Caco-2 (cell line): ENCODE results near the gene PDK4. TPM values are rescaled to one million over a fixed set of nuclear protein-coding genes. Genes with fewer than 3 reads are reported as not detected.

Experiments used
- Bru-seq: library from RNA; stranded (reverse); fragments of 400-500 nt; gene quantifications from one replicate; lab custom pipeline; 2021; lab: Mats Ljungman, UMichigan
- BruChase-seq, 2 experiments: library from RNA; stranded (reverse); fragments of 400-500 nt; gene quantifications; one replicate each; lab custom pipeline; 2021; lab: Mats Ljungman, UMichigan
- BruUV-seq: library from RNA; stranded (reverse); fragments of 400-500 nt; replicated peaks from 2 replicates; lab custom pipeline; 2021; lab: Mats Ljungman, UMichigan
- CTCF ChIA-PET: fragments of 300-600 bp; sonication (Branson Sonifier 250); formaldehyde crosslinking; loops from one replicate; lab custom pipeline; 2022; ENCODE audit warnings: antibody characterized with exemption; lab: Charles Lee
- POLR2A ChIA-PET: fragments of 300-600 bp; sonication (Branson Sonifier 250); formaldehyde crosslinking; loops from one replicate; lab custom pipeline; 2022; ENCODE audit warnings: antibody characterized with exemption; lab: Charles Lee
- DNase-seq, 2 experiments: peaks; one replicate each; pipeline versions ENCODE4 v3.0.0 to v3.0.0-alpha.2; 2020 to 2022
- H3K27me3 ChIP-seq: replicated peaks from 2 replicates; pipeline ENCODE4 v1.6.0; 2011; ENCODE audit warnings: low read length; ENCODE audit not compliant: control insufficient read depth, insufficient read depth
- H3K36me3 ChIP-seq: 2 replicates; pipeline ENCODE4 v1.5.1; 2011; ENCODE audit warnings: low read length; ENCODE audit not compliant: control insufficient read depth, insufficient read depth
- H3K4me1 ChIP-seq: fragments of 250-450 bp; sonication (Bioruptor Pico); 2 replicates; pipeline ENCODE4 v1.5.1; 2020; ENCODE audit warnings: mild to moderate bottlenecking
- H3K4me3 ChIP-seq: 2 replicates; pipeline ENCODE4 v1.5.1; 2011; ENCODE audit warnings: low read depth, mild to moderate bottlenecking, control low read depth, low read length
- H3K9me3 ChIP-seq: fragments of 250-450 bp; sonication (Bioruptor Pico); 2 replicates; pipeline ENCODE4 v1.5.1; 2020; ENCODE audit warnings: mild to moderate bottlenecking, moderate library complexity
- H3K27ac Mint-ChIP-seq: one replicate; pipeline ENCODE4 v1.8.0; 2022; ENCODE audit warnings: mixed read lengths; ENCODE audit not compliant: unreplicated experiment
- H3K27me3 Mint-ChIP-seq: one replicate; pipeline ENCODE4 v1.8.0; 2022; ENCODE audit warnings: mixed read lengths; ENCODE audit not compliant: insufficient read depth, unreplicated experiment
- H3K36me3 Mint-ChIP-seq: one replicate; pipeline ENCODE4 v1.8.0; 2022; ENCODE audit warnings: mild to moderate bottlenecking, mixed read lengths; ENCODE audit not compliant: insufficient read depth, unreplicated experiment
- H3K4me1 Mint-ChIP-seq: one replicate; pipeline ENCODE4 v1.8.0; 2022; ENCODE audit warnings: low read depth, mixed read lengths; ENCODE audit not compliant: unreplicated experiment
- H3K4me3 Mint-ChIP-seq: one replicate; pipeline ENCODE4 v1.8.0; 2022; ENCODE audit warnings: mild to moderate bottlenecking, moderate library complexity, mixed read lengths; ENCODE audit not compliant: unreplicated experiment
- H3K9me3 Mint-ChIP-seq: one replicate; pipeline ENCODE4 v1.8.0; 2022; ENCODE audit warnings: mixed read lengths; ENCODE audit not compliant: unreplicated experiment
- CTCF ChIP-seq, 2 experiments: fragments of 200-600 bp in 1 of 2; IDR thresholded peaks; 1 replicate in 1 of 2; 2 replicates in 1 of 2; pipeline versions ENCODE4 v1.5.1 to v1.8.0; 2011 to 2022; ENCODE audit warnings: antibody characterized with exemption in 1 of 2, control low read depth in 1 of 2, inconsistent platforms in 1 of 2, low read depth in 1 of 2, low read length in 1 of 2, mild to moderate bottlenecking in 1 of 2, moderate library complexity in 1 of 2; ENCODE audit not compliant: insufficient read depth in 1 of 2, severe bottlenecking in 1 of 2, unreplicated experiment in 1 of 2
- intact Hi-C: fragments of 100-400 bp; cut with micrococcal nuclease; formaldehyde crosslinking; loops from one replicate; pipeline ENCODE4 v1.10.0; 2022; ENCODE audit not compliant: unreplicated experiment
- long read RNA-seq: library from polyadenylated mRNA; stranded (forward); transcript quantifications from one replicate; pipeline ENCODE4 v2.0.0, GENCODE V29; 2022
- total RNA-seq: library from RNA; stranded (reverse); gene quantifications from 2 replicates; pipeline ENCODE4 v1.2.3, GENCODE V29; 2022

PDK4 gene
- total RNA-seq (0.12 and 0.20 TPM in 2 replicates), Bru-seq, nascent RNA (percentile 19 among the genes with signal in this experiment), BruChase-seq, experiment 1, labeled RNA remaining after a 2-hour chase (percentile 22 among the genes with signal in this experiment), BruChase-seq, experiment 2, labeled RNA remaining after a 6-hour chase (percentile 7 among the genes with signal in this experiment)
- long read RNA-seq, partial matches to known transcripts, result 0 of 1 reads
- long read RNA-seq, other reads (novel, unspliced or antisense), result 0 of 1 reads

- peaks cover 17% of the 10 kb centered on the region for H3K27me3 Mint-ChIP-seq
- peak within 1 kb of the TSS; percentile 78 for H3K4me3 Mint-ChIP-seq
- peak; percentile 47 for DNase-seq
- H3K9me3 ChIP-seq, result no peaks in the 10 kb centered on the region
- intact Hi-C loops, result no loop called here
- TF ChIP-seq CTCF (IDR thresholded peaks at IDR 0.05; ENCODE audit: insufficient read depth in 1 of 2, low read depth in 1 of 2, low read length in 1 of 2, severe bottlenecking in 1 of 2, unreplicated experiment in 1 of 2), result no peak
- H3K4me3 ChIP-seq, result peak within 1 kb of the TSS; percentile 52
- POLR2A ChIA-PET, result no interaction called here
- no peaks in the 10 kb centered on the region for H3K36me3 Mint-ChIP-seq
- no peaks in the 10 kb centered on the region for H3K9me3 Mint-ChIP-seq
- CTCF ChIA-PET, result no interaction called here
- no peak within 1 kb of the TSS for H3K27ac Mint-ChIP-seq
- peaks cover 6% of the 10 kb centered on the region for H3K4me1 Mint-ChIP-seq
- no peaks in the 10 kb centered on the region for H3K36me3 ChIP-seq
- H3K4me1 ChIP-seq, result no peaks in the 10 kb centered on the region
- no peaks in the 10 kb centered on the region; the same call in 1 of the 2 replicates for H3K27me3 ChIP-seq
- BruUV-seq, result no TSS peak
These were observed at the start of gene PDK4 for GRCh38 chr7:95596198-95597063. TSS of gene PDK4 (minus strand) at chr7:95596516. CDS start at chr7:95596293, 223 bp downstream.

GRCh38 chr7:95642173-95642572 lies 45.9 kb upstream of the PDK4 start:
- H3K27me3 Mint-ChIP-seq, result peaks cover 6% of the 10 kb centered on the region
- no peaks in the 10 kb centered on the region for H3K36me3 ChIP-seq
- ChIA-PET CTCF (no interaction called here), POLR2A (no interaction called here)
- H3K4me3 ChIP-seq, result no peak overlapping the region
- no peak for TF ChIP-seq CTCF (IDR thresholded peaks at IDR 0.05; ENCODE audit: insufficient read depth in 1 of 2, low read depth in 1 of 2, low read length in 1 of 2, severe bottlenecking in 1 of 2, unreplicated experiment in 1 of 2)
- no TSS peak for BruUV-seq
- no peak overlapping the region for H3K27ac Mint-ChIP-seq
- H3K4me3 Mint-ChIP-seq, result no peak overlapping the region
- no peaks in the 10 kb centered on the region for H3K9me3 Mint-ChIP-seq
- peaks cover 5% of the 10 kb centered on the region; the same call in 1 of the 2 replicates for H3K4me1 ChIP-seq
- DNase-seq, result no peak
- no peaks in the 10 kb centered on the region for H3K9me3 ChIP-seq
- no peaks in the 10 kb centered on the region for H3K36me3 Mint-ChIP-seq
- no peaks in the 10 kb centered on the region for H3K27me3 ChIP-seq
- H3K4me1 Mint-ChIP-seq, result no peaks in the 10 kb centered on the region
- intact Hi-C loops, result no loop called here

- Mint-ChIP-seq H3K9me3 (no peaks in the 10 kb centered on the region), H3K27me3 (peaks cover under 1% of the 10 kb centered on the region), H3K4me1 (no peaks in the 10 kb centered on the region), H3K36me3 (no peaks in the 10 kb centered on the region), H3K27ac (no peak overlapping the region), H3K4me3 (no peak overlapping the region)
- BruUV-seq, result no TSS peak
- ChIA-PET POLR2A (no interaction called here), CTCF (no interaction called here)
- Histone ChIP-seq H3K27me3 (no peaks in the 10 kb centered on the region), H3K36me3 (no peaks in the 10 kb centered on the region), H3K4me3 (no peak overlapping the region), H3K9me3 (no peaks in the 10 kb centered on the region), H3K4me1 (no peaks in the 10 kb centered on the region)
- DNase-seq, result no peak
- intact Hi-C loops, result no loop called here
- TF ChIP-seq CTCF (IDR thresholded peaks at IDR 0.05; ENCODE audit: insufficient read depth in 1 of 2, low read depth in 1 of 2, low read length in 1 of 2, severe bottlenecking in 1 of 2, unreplicated experiment in 1 of 2), result no peak
These were observed 40.0 kb upstream of the PDK4 start for GRCh38 chr7:95636140-95636940.
